ENCODE data around the gene GIMD1.

GRCh38 chr4:106315968-106316772, 52.4 kb downstream of the GIMD1 start, which contains the start of the genes AIMP1 and TBCK:
- TF ChIP-seq, protein P1, sequence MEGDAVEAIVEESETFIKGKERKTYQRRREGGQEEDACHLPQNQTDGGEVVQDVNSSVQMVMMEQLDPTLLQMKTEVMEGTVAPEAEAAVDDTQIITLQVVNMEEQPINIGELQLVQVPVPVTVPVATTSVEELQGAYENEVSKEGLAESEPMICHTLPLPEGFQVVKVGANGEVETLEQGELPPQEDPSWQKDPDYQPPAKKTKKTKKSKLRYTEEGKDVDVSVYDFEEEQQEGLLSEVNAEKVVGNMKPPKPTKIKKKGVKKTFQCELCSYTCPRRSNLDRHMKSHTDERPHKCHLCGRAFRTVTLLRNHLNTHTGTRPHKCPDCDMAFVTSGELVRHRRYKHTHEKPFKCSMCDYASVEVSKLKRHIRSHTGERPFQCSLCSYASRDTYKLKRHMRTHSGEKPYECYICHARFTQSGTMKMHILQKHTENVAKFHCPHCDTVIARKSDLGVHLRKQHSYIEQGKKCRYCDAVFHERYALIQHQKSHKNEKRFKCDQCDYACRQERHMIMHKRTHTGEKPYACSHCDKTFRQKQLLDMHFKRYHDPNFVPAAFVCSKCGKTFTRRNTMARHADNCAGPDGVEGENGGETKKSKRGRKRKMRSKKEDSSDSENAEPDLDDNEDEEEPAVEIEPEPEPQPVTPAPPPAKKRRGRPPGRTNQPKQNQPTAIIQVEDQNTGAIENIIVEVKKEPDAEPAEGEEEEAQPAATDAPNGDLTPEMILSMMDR (IDR thresholded peaks at IDR 0.05) = no peak
- no peak for TF ChIP-seq POLR2A (IDR thresholded peaks at IDR 0.05)
